Measurements from ENCODE around the gene WDR90. TPM values are rescaled to one million over a fixed set of nuclear protein-coding genes. Genes with fewer than 3 reads are reported as not detected.

Gene WDR90
- total and polyA plus RNA-seq, 2 of the 13 experiments (the other 11 are each of a cell fraction or from before 2014, with no cell fraction given) = 14.9 to 28.9 TPM

DNA sequence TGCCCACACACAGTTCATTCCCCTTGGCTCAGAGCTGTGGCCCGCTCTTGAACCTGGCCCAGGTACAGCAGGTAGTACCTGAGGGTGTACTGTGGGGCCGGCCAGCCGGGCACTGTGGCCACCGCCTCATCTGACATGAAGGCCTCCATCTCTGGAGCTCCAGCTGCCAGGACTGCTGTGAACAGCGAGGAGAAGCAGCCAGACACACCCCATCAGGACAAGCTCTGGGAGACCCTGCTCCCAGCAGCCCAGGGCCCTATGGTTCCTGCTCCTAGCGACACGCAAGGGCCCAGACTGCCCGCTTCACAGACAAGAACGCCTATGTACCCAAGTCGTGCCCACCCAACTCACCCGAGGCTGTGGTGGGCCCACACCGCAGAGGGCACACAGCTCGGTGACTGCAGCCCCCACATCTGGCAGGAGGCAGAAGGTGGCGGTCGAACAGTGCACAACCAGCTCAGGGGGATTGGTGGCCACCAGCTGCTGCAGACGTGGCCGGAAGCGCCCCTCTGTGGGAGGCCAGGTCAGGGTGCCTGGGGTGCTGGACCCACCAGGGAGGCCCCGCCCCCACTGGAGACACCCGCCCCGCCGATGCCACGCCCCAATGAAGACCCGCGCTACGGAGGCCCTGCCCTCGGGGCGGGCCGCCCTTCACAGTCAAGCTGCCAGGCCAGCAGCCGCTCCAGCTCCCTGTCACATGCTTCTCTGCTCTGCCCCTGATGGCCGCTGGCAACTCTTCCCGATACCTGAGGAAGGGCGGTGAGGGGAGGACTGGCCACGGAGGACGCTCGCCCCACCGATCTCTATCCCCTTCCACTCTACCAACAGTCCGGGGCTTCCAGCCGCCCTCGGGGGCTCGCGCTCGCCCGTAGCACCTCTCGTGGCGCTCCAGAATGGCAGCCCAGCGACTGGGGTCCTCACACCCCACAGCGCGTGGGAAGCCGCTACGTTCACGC lies 30.0 kb downstream of the WDR90 start (continued):
- TF ChIP-seq ZNF709 (CRISPR knock-in tag; IDR thresholded peaks at IDR 0.05) = no peak
- TF ChIP-seq, protein P1, sequence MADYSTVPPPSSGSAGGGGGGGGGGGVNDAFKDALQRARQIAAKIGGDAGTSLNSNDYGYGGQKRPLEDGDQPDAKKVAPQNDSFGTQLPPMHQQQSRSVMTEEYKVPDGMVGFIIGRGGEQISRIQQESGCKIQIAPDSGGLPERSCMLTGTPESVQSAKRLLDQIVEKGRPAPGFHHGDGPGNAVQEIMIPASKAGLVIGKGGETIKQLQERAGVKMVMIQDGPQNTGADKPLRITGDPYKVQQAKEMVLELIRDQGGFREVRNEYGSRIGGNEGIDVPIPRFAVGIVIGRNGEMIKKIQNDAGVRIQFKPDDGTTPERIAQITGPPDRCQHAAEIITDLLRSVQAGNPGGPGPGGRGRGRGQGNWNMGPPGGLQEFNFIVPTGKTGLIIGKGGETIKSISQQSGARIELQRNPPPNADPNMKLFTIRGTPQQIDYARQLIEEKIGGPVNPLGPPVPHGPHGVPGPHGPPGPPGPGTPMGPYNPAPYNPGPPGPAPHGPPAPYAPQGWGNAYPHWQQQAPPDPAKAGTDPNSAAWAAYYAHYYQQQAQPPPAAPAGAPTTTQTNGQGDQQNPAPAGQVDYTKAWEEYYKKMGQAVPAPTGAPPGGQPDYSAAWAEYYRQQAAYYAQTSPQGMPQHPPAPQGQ (CRISPR knock-in tag; IDR thresholded peaks at IDR 0.05; ENCODE audit: borderline replicate concordance) = no peak
- no peak; the same call in 1 of the 2 replicates for TF ChIP-seq KDM5B (CRISPR knock-in tag; IDR thresholded peaks at IDR 0.05; ENCODE audit: borderline replicate concordance)
- no peak for TF ChIP-seq KLF13 (CRISPR knock-in tag; IDR thresholded peaks at IDR 0.05)
- TF ChIP-seq ZNF232 (CRISPR knock-in tag; IDR thresholded peaks at IDR 0.05; ENCODE audit: borderline replicate concordance) = no peak
- peak; percentile 50 for TF ChIP-seq PHF8 (CRISPR knock-in tag; IDR thresholded peaks at IDR 0.05)
- TF ChIP-seq GFI1 (CRISPR knock-in tag; IDR thresholded peaks at IDR 0.05; ENCODE audit: borderline replicate concordance) = no peak
- TF ChIP-seq, protein P2, sequence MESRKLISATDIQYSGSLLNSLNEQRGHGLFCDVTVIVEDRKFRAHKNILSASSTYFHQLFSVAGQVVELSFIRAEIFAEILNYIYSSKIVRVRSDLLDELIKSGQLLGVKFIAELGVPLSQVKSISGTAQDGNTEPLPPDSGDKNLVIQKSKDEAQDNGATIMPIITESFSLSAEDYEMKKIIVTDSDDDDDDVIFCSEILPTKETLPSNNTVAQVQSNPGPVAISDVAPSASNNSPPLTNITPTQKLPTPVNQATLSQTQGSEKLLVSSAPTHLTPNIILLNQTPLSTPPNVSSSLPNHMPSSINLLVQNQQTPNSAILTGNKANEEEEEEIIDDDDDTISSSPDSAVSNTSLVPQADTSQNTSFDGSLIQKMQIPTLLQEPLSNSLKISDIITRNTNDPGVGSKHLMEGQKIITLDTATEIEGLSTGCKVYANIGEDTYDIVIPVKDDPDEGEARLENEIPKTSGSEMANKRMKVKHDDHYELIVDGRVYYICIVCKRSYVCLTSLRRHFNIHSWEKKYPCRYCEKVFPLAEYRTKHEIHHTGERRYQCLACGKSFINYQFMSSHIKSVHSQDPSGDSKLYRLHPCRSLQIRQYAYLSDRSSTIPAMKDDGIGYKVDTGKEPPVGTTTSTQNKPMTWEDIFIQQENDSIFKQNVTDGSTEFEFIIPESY (CRISPR knock-in tag; IDR thresholded peaks at IDR 0.05) = no peak
- TF ChIP-seq TCF12 (IDR thresholded peaks at IDR 0.05) = no peak
- TF ChIP-seq TCF12 (CRISPR knock-in tag; IDR thresholded peaks at IDR 0.05) = no peak
- no peak for TF ChIP-seq CBFB (CRISPR knock-in tag; IDR thresholded peaks at IDR 0.05)
- TF ChIP-seq ZFP36L2 (CRISPR knock-in tag; IDR thresholded peaks at IDR 0.05) = no peak
- TF ChIP-seq, protein P3, sequence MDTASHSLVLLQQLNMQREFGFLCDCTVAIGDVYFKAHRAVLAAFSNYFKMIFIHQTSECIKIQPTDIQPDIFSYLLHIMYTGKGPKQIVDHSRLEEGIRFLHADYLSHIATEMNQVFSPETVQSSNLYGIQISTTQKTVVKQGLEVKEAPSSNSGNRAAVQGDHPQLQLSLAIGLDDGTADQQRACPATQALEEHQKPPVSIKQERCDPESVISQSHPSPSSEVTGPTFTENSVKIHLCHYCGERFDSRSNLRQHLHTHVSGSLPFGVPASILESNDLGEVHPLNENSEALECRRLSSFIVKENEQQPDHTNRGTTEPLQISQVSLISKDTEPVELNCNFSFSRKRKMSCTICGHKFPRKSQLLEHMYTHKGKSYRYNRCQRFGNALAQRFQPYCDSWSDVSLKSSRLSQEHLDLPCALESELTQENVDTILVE (CRISPR knock-in tag; IDR thresholded peaks at IDR 0.05) = no peak
- no peak for TF ChIP-seq FOXO1 (CRISPR knock-in tag; IDR thresholded peaks at IDR 0.05)
- TF ChIP-seq TOPORS (CRISPR knock-in tag; IDR thresholded peaks at IDR 0.05) = no peak
- TF ChIP-seq, protein P4, sequence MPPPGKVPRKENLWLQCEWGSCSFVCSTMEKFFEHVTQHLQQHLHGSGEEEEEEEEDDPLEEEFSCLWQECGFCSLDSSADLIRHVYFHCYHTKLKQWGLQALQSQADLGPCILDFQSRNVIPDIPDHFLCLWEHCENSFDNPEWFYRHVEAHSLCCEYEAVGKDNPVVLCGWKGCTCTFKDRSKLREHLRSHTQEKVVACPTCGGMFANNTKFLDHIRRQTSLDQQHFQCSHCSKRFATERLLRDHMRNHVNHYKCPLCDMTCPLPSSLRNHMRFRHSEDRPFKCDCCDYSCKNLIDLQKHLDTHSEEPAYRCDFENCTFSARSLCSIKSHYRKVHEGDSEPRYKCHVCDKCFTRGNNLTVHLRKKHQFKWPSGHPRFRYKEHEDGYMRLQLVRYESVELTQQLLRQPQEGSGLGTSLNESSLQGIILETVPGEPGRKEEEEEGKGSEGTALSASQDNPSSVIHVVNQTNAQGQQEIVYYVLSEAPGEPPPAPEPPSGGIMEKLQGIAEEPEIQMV (CRISPR knock-in tag; IDR thresholded peaks at IDR 0.05; ENCODE audit: low read depth) = 0 out of 2 replicates have a peak, but pooled peaks have one; percentile 15
- TF ChIP-seq ZFYVE20 (CRISPR knock-in tag; IDR thresholded peaks at IDR 0.05; ENCODE audit: borderline replicate concordance, low read depth) = no peak
- TF ChIP-seq PRMT3 (CRISPR knock-in tag; IDR thresholded peaks at IDR 0.05; ENCODE audit: borderline replicate concordance, low read depth) = no peak
- TF ChIP-seq, protein P5, sequence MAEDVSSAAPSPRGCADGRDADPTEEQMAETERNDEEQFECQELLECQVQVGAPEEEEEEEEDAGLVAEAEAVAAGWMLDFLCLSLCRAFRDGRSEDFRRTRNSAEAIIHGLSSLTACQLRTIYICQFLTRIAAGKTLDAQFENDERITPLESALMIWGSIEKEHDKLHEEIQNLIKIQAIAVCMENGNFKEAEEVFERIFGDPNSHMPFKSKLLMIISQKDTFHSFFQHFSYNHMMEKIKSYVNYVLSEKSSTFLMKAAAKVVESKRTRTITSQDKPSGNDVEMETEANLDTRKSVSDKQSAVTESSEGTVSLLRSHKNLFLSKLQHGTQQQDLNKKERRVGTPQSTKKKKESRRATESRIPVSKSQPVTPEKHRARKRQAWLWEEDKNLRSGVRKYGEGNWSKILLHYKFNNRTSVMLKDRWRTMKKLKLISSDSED (CRISPR knock-in tag; IDR thresholded peaks at IDR 0.05) = no peak
- peak; percentile 31; the same call in 1 of the 2 replicates for TF ChIP-seq ZNF543 (CRISPR knock-in tag; IDR thresholded peaks at IDR 0.05)
- 0 out of 2 replicates have a peak, but pooled peaks have one; percentile 12 for TF ChIP-seq ZNF607 (CRISPR knock-in tag; IDR thresholded peaks at IDR 0.05; ENCODE audit: borderline replicate concordance)
